Nephron progenitor cell (in vitro differentiated cells): ENCODE measurements around the gene CDS1.

ENCODE experiments used
- DNase-seq: peaks from one replicate; pipeline ENCODE4 v3.0.0; 2021
- H3K27ac Mint-ChIP-seq: 2 replicates; pipeline ENCODE4 v1.8.0; 2021; ENCODE audit warnings: mild to moderate bottlenecking, moderate library complexity, mixed read lengths
- H3K27me3 Mint-ChIP-seq: 2 replicates; pipeline ENCODE4 v1.8.0; 2021; ENCODE audit warnings: mild to moderate bottlenecking, low read depth, mixed read lengths; ENCODE audit not compliant: poor library complexity
- H3K36me3 Mint-ChIP-seq: 2 replicates; pipeline ENCODE4 v1.8.0; 2021; ENCODE audit warnings: low read depth, mixed read lengths
- H3K4me1 Mint-ChIP-seq: 2 replicates; pipeline ENCODE4 v1.8.0; 2021; ENCODE audit warnings: mixed read lengths
- H3K4me3 Mint-ChIP-seq: 2 replicates; pipeline ENCODE4 v1.8.0; 2021; ENCODE audit warnings: mild to moderate bottlenecking, moderate library complexity, mixed read lengths
- H3K9me3 Mint-ChIP-seq: 2 replicates; pipeline ENCODE4 v1.8.0; 2021; ENCODE audit warnings: mild to moderate bottlenecking, moderate library complexity, mixed read lengths
- CTCF ChIP-seq: fragments of 200-600 bp; sonication (generic); IDR thresholded peaks from 2 replicates; pipeline ENCODE4 v1.5.0; 2021; ENCODE audit warnings: antibody characterized with exemption

Gene CDS1

GRCh38 chr4:84615355-84615754, 32.4 kb downstream of the CDS1 start:
- H3K4me1 Mint-ChIP-seq, result no peaks in the 10 kb centered on the region
- H3K27me3 Mint-ChIP-seq, result no peaks in the 10 kb centered on the region
- H3K9me3 Mint-ChIP-seq, result no peaks in the 10 kb centered on the region
- DNase-seq, result no peak
- H3K36me3 Mint-ChIP-seq, result no peaks in the 10 kb centered on the region
- no peak for TF ChIP-seq CTCF
- no peak overlapping the region for H3K27ac Mint-ChIP-seq
- H3K4me3 Mint-ChIP-seq, result no peak overlapping the region

- H3K36me3 Mint-ChIP-seq, result no peaks in the 10 kb centered on the region
- no peak for DNase-seq
- no peak for TF ChIP-seq CTCF
- H3K4me1 Mint-ChIP-seq, result no peaks in the 10 kb centered on the region
- no peaks in the 10 kb centered on the region for H3K27me3 Mint-ChIP-seq
- H3K27ac Mint-ChIP-seq, result no peak overlapping the region
- no peak overlapping the region for H3K4me3 Mint-ChIP-seq
- no peaks in the 10 kb centered on the region for H3K9me3 Mint-ChIP-seq
These were observed 40.0 kb downstream of the CDS1 start for GRCh38 chr4:84622959-84623358.

- H3K4me1 Mint-ChIP-seq, result no peaks in the 10 kb centered on the region
- DNase-seq, result no peak
- no peaks in the 10 kb centered on the region for H3K27me3 Mint-ChIP-seq
- TF ChIP-seq CTCF, result no peak
- no peak overlapping the region for H3K27ac Mint-ChIP-seq
- no peaks in the 10 kb centered on the region for H3K36me3 Mint-ChIP-seq
- no peaks in the 10 kb centered on the region for H3K9me3 Mint-ChIP-seq
- H3K4me3 Mint-ChIP-seq, result no peak overlapping the region
These were observed 40.7 kb downstream of the CDS1 start for GRCh38 chr4:84623661-84624060.

GRCh38 chr4:84626673-84627072, 43.7 kb downstream of the CDS1 start:
- Mint-ChIP-seq H3K27me3 (no peaks in the 10 kb centered on the region), H3K9me3 (no peaks in the 10 kb centered on the region), H3K4me3 (no peak overlapping the region), H3K27ac (no peak overlapping the region), H3K4me1 (no peaks in the 10 kb centered on the region), H3K36me3 (no peaks in the 10 kb centered on the region)
- TF ChIP-seq CTCF, result no peak
- DNase-seq, result no peak

- TF ChIP-seq CTCF, result no peak
- H3K27me3 Mint-ChIP-seq, result no peaks in the 10 kb centered on the region
- no peak overlapping the region for H3K4me3 Mint-ChIP-seq
- H3K9me3 Mint-ChIP-seq, result peaks cover 4% of the 10 kb centered on the region
- H3K27ac Mint-ChIP-seq, result peak overlapping the region; percentile 21
- no peak for DNase-seq
- H3K4me1 Mint-ChIP-seq, result no peaks in the 10 kb centered on the region
- H3K36me3 Mint-ChIP-seq, result peaks cover 5% of the 10 kb centered on the region
These were observed 48.6 kb downstream of the CDS1 start for GRCh38 chr4:84631573-84631972.

GRCh38 chr4:84632092-84632491, 49.2 kb downstream of the CDS1 start:
- Mint-ChIP-seq H3K9me3 (peaks cover 4% of the 10 kb centered on the region), H3K36me3 (peaks cover 5% of the 10 kb centered on the region), H3K4me1 (no peaks in the 10 kb centered on the region), H3K27ac (no peak overlapping the region), H3K4me3 (no peak overlapping the region), H3K27me3 (no peaks in the 10 kb centered on the region)
- no peak for TF ChIP-seq CTCF
- DNase-seq, result no peak
